Muscle layer of duodenum (tissue), 2 donors: ENCODE data around the gene GCHFR.
A peak's percentile ranks its signal among the peaks of the same experiment; 100 is the strongest.

Experiments
- H3K27ac ChIP-seq: one replicate; pipeline ENCODE4 v1.7.0; 2013; ENCODE audit warnings: mild to moderate bottlenecking, low read length
- H3K27me3 ChIP-seq: one replicate; pipeline ENCODE4 v1.7.0; 2013; ENCODE audit warnings: low read depth, mild to moderate bottlenecking, control low read depth, low read length
- H3K36me3 ChIP-seq, 2 donors: one replicate each; pipeline ENCODE4 v1.7.0; 2013; ENCODE audit warnings: low read length in 2 of 2, control low read depth in 1 of 2, mild to moderate bottlenecking in 1 of 2; ENCODE audit not compliant: insufficient read depth in 2 of 2, control insufficient read depth in 1 of 2
- H3K4me1 ChIP-seq, 2 donors: one replicate each; pipeline ENCODE4 v1.7.0; 2013; ENCODE audit warnings: low read length in 2 of 2, mild to moderate bottlenecking in 2 of 2, control low read depth in 1 of 2, moderate library complexity in 1 of 2; ENCODE audit not compliant: insufficient read depth in 2 of 2, control insufficient read depth in 1 of 2
- H3K4me3 ChIP-seq, 2 donors: one replicate each; pipeline ENCODE4 v1.7.0; 2013; ENCODE audit warnings: low read length in 2 of 2, low read depth in 1 of 2, mild to moderate bottlenecking in 1 of 2
- H3K9me3 ChIP-seq, 2 donors: one replicate each; pipeline ENCODE4 v1.7.0; 2013; ENCODE audit warnings: low read length in 2 of 2, control low read depth in 1 of 2, mild to moderate bottlenecking in 1 of 2; ENCODE audit not compliant: control insufficient read depth in 1 of 2
- donor health status: healthy.

The GCHFR gene

GRCh38 chr15:40763801-40764628 lies at the start of gene GCHFR:
Gene GCHFR, plus strand, starts transcription at chr15:40764068. Its CDS starts 113 bp downstream, at chr15:40764181.
- Histone ChIP-seq H3K4me3 (peak within 1 kb of the TSS; percentile 56 to 75), H3K27ac (peak within 1 kb of the TSS; percentile 53), H3K9me3 (no peaks in the 10 kb centered on the region), H3K4me1 (peaks cover 0 to 21% of the 10 kb centered on the region in 2 donors), H3K27me3 (no peaks in the 10 kb centered on the region), H3K36me3 (peaks cover 0 to 18% of the 10 kb centered on the region in 2 donors)

GRCh38 chr15:40714144-40714543 lies 49.7 kb upstream of the GCHFR start:
- H3K4me3 ChIP-seq, result no peak overlapping the region
- H3K27me3 ChIP-seq, result no peaks in the 10 kb centered on the region
- H3K36me3 ChIP-seq, result no peaks in the 10 kb centered on the region
- H3K4me1 ChIP-seq, result no peaks in the 10 kb centered on the region
- no peak overlapping the region for H3K27ac ChIP-seq
- no peaks in the 10 kb centered on the region for H3K9me3 ChIP-seq

- no peaks in the 10 kb centered on the region for H3K27me3 ChIP-seq
These were observed 47.7 kb upstream of the GCHFR start for GRCh38 chr15:40716165-40716564.

GRCh38 chr15:40721701-40722100 lies 42.2 kb upstream of the GCHFR start:
- no peaks in the 10 kb centered on the region for H3K4me1 ChIP-seq
- H3K36me3 ChIP-seq, result no peaks in the 10 kb centered on the region
- H3K27ac ChIP-seq, result no peak overlapping the region
- no peaks in the 10 kb centered on the region for H3K27me3 ChIP-seq
- H3K4me3 ChIP-seq, result no peak overlapping the region
- no peaks in the 10 kb centered on the region for H3K9me3 ChIP-seq

More at GRCh38 chr15:40716165-40716564, 47.7 kb upstream of the GCHFR start:
- Histone ChIP-seq H3K4me3 (no peak overlapping the region), H3K9me3 (no peaks in the 10 kb centered on the region), H3K27ac (no peak overlapping the region), H3K36me3 (no peaks in the 10 kb centered on the region), H3K4me1 (no peaks in the 10 kb centered on the region)

GRCh38 chr15:40722354-40722753 lies 41.5 kb upstream of the GCHFR start:
- Histone ChIP-seq H3K27me3 (no peaks in the 10 kb centered on the region), H3K4me3 (no peak overlapping the region), H3K9me3 (no peaks in the 10 kb centered on the region), H3K4me1 (no peaks in the 10 kb centered on the region), H3K36me3 (no peaks in the 10 kb centered on the region), H3K27ac (no peak overlapping the region)

- Histone ChIP-seq H3K4me1 (no peaks in the 10 kb centered on the region), H3K27ac (no peak overlapping the region), H3K9me3 (no peaks in the 10 kb centered on the region), H3K4me3 (no peak overlapping the region), H3K27me3 (no peaks in the 10 kb centered on the region), H3K36me3 (no peaks in the 10 kb centered on the region)
These were observed 40.9 kb upstream of the GCHFR start for GRCh38 chr15:40722934-40723333.

GRCh38 chr15:40723919-40724318 lies 39.9 kb upstream of the GCHFR start:
- Histone ChIP-seq H3K4me3 (no peak overlapping the region), H3K36me3 (no peaks in the 10 kb centered on the region), H3K9me3 (no peaks in the 10 kb centered on the region), H3K27ac (no peak overlapping the region), H3K27me3 (no peaks in the 10 kb centered on the region), H3K4me1 (no peaks in the 10 kb centered on the region)

GRCh38 chr15:40731034-40731433 lies 32.8 kb upstream of the GCHFR start:
- no peaks in the 10 kb centered on the region for H3K27me3 ChIP-seq
- no peak overlapping the region for H3K27ac ChIP-seq
- H3K36me3 ChIP-seq, result peaks cover 6 to 19% of the 10 kb centered on the region in 2 donors
- no peak overlapping the region for H3K4me3 ChIP-seq
- no peaks in the 10 kb centered on the region for H3K9me3 ChIP-seq
- H3K4me1 ChIP-seq, result no peaks in the 10 kb centered on the region

- Histone ChIP-seq H3K27me3 (no peaks in the 10 kb centered on the region), H3K4me1 (no peaks in the 10 kb centered on the region), H3K36me3 (peaks cover 41 to 58% of the 10 kb centered on the region in 2 donors), H3K27ac (no peak overlapping the region), H3K4me3 (no peak overlapping the region), H3K9me3 (no peaks in the 10 kb centered on the region)
These were observed 27.3 kb upstream of the GCHFR start for GRCh38 chr15:40736575-40736974.

- H3K9me3 ChIP-seq, result no peaks in the 10 kb centered on the region
- no peaks in the 10 kb centered on the region for H3K27me3 ChIP-seq
- H3K4me3 ChIP-seq, result no peak overlapping the region
- no peaks in the 10 kb centered on the region for H3K4me1 ChIP-seq
- no peak overlapping the region for H3K27ac ChIP-seq
- peaks cover 41 to 59% of the 10 kb centered on the region in 2 donors for H3K36me3 ChIP-seq
These were observed 26.8 kb upstream of the GCHFR start for GRCh38 chr15:40737048-40737447.

- H3K9me3 ChIP-seq, result no peaks in the 10 kb centered on the region
- no peak overlapping the region for H3K4me3 ChIP-seq
- no peaks in the 10 kb centered on the region for H3K4me1 ChIP-seq
- peaks cover 41 to 79% of the 10 kb centered on the region in 2 donors for H3K36me3 ChIP-seq
- no peaks in the 10 kb centered on the region for H3K27me3 ChIP-seq
- H3K27ac ChIP-seq, result no peak overlapping the region
These were observed 24.8 kb upstream of the GCHFR start for GRCh38 chr15:40739047-40739446.

GRCh38 chr15:40739854-40740253 lies 24.0 kb upstream of the GCHFR start:
- H3K27ac ChIP-seq, result no peak overlapping the region
- H3K27me3 ChIP-seq, result no peaks in the 10 kb centered on the region
- peaks cover 47 to 79% of the 10 kb centered on the region in 2 donors for H3K36me3 ChIP-seq
- no peak overlapping the region for H3K4me3 ChIP-seq
- H3K9me3 ChIP-seq, result no peaks in the 10 kb centered on the region
- no peaks in the 10 kb centered on the region for H3K4me1 ChIP-seq
